Peyer's patch (tissue), 4 donors: Measurements from ENCODE around the gene ASTN1. TPM values are rescaled to one million over a fixed set of nuclear protein-coding genes. Genes with fewer than 3 reads are reported as not detected.

Experiments
- DNase-seq, 3 donors: peaks; one replicate each; pipeline ENCODE4 v3.0.0-alpha.2; 2017 to 2019
- H3K27ac ChIP-seq, 4 donors: fragments of 200-600 bp; sonication (generic); one replicate each; pipeline ENCODE4 v1.5.1; 2016 to 2019
- H3K27me3 ChIP-seq, 2 donors: fragments of 200-600 bp; sonication (generic); one replicate each; pipeline ENCODE4 v1.5.1; 2019
- H3K36me3 ChIP-seq, 3 donors: fragments of 200-600 bp; sonication (generic); one replicate each; pipeline ENCODE4 v1.5.1; 2016 to 2019
- H3K4me1 ChIP-seq, 4 donors: fragments of 200-600 bp; sonication (generic); one replicate each; pipeline ENCODE4 v1.5.1; 2016 to 2019
- H3K4me3 ChIP-seq, 4 donors: fragments of 200-600 bp; sonication (generic); 1 replicate in 3 of 4; 2 replicates in 1 of 4; pipeline ENCODE4 v1.5.1; 2016 to 2019; ENCODE audit warnings: mild to moderate bottlenecking in 1 of 4
- H3K9me3 ChIP-seq, 4 donors: fragments of 200-600 bp; sonication (generic); one replicate each; pipeline ENCODE4 v1.5.1; 2016 to 2019; ENCODE audit warnings: mild to moderate bottlenecking in 1 of 4
- POLR2A ChIP-seq, 2 donors: fragments of 450-650 bp; IDR thresholded peaks; one replicate each; pipeline ENCODE4 v1.5.1; 2017; ENCODE audit warnings: antibody characterized with exemption in 2 of 2, mild to moderate bottlenecking in 2 of 2, moderate library complexity in 2 of 2
- total RNA-seq, 4 donors: library from RNA; depleted of rRNA; stranded (reverse); fragments of >200 nt; gene quantifications; one replicate each; pipeline ENCODE4 v1.1.0, GENCODE V29; 2016
- TF ChIP-seq, protein P1 (sequence below), 6 experiments: fragments of 450-650 bp in 4 of 6; fragments of 200-600 bp in 2 of 6; sonication (generic) in 1 of 6; IDR thresholded peaks; one replicate each; pipeline ENCODE4 v1.5.1; 2017 to 2019; ENCODE audit warnings: antibody characterized with exemption in 6 of 6, mild to moderate bottlenecking in 3 of 6, moderate library complexity in 1 of 6

ASTN1 gene
- total RNA-seq, 4 donors from 2014 or later = 0.28 TPM; not detected in 3

DNA sequence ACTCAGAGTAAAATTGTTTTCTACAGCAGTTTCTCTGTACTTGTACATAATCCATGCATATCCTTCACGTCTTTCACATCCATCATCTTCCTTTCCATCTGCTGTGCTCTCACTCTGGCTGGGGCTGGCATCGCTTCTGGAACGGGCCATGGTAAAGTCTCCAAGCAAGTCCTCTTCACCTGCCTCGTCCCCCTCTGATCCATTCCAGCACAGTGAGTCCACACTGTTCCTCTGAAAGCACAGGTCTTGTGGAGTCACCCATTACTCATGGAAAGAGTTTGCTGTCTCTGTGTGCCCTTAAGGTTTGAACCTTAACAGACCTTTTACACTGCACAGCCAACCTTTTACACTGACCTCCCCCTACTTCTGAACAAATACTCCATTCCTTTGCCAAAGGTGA is 313.6 kb downstream of the ASTN1 start:
- no peaks in the 10 kb centered on the region for H3K27me3 ChIP-seq
- TF ChIP-seq POLR2A (IDR thresholded peaks at IDR 0.05) = no peak
- TF ChIP-seq, protein P1, sequence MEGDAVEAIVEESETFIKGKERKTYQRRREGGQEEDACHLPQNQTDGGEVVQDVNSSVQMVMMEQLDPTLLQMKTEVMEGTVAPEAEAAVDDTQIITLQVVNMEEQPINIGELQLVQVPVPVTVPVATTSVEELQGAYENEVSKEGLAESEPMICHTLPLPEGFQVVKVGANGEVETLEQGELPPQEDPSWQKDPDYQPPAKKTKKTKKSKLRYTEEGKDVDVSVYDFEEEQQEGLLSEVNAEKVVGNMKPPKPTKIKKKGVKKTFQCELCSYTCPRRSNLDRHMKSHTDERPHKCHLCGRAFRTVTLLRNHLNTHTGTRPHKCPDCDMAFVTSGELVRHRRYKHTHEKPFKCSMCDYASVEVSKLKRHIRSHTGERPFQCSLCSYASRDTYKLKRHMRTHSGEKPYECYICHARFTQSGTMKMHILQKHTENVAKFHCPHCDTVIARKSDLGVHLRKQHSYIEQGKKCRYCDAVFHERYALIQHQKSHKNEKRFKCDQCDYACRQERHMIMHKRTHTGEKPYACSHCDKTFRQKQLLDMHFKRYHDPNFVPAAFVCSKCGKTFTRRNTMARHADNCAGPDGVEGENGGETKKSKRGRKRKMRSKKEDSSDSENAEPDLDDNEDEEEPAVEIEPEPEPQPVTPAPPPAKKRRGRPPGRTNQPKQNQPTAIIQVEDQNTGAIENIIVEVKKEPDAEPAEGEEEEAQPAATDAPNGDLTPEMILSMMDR (IDR thresholded peaks at IDR 0.05) = no peak
- H3K36me3 ChIP-seq = no peaks in the 10 kb centered on the region
- H3K4me3 ChIP-seq = no peak overlapping the region
- H3K27ac ChIP-seq = no peak overlapping the region
- no peaks in the 10 kb centered on the region for H3K9me3 ChIP-seq
- no peak for DNase-seq
- H3K4me1 ChIP-seq = no peaks in the 10 kb centered on the region

DNA sequence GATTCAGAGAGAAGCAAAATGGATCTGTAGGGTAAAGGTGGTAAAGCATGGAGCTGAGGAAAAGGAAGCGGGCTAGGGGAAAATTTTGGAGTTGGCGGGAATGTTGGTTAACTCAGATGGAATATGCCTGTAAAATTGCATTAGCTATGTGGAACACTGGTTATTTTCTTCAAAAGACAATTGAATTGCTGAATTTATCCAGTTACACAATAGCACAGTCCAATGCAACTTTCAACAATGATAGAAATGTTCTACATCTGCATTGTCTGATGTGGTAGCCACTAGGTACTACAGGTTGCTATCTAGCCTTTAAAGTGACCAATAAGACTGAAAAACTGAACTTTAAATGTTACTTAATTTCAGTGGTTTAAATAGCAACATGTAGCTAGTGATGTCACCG is 315.2 kb downstream of the ASTN1 start:
- no peaks in the 10 kb centered on the region for H3K9me3 ChIP-seq
- no peaks in the 10 kb centered on the region for H3K27me3 ChIP-seq
- no peak for DNase-seq
- H3K36me3 ChIP-seq = no peaks in the 10 kb centered on the region
- no peak for TF ChIP-seq POLR2A (IDR thresholded peaks at IDR 0.05)
- TF ChIP-seq, protein P1 (IDR thresholded peaks at IDR 0.05) = no peak
- no peak overlapping the region for H3K4me3 ChIP-seq
- H3K27ac ChIP-seq = no peak overlapping the region
- H3K4me1 ChIP-seq = no peaks in the 10 kb centered on the region

DNA sequence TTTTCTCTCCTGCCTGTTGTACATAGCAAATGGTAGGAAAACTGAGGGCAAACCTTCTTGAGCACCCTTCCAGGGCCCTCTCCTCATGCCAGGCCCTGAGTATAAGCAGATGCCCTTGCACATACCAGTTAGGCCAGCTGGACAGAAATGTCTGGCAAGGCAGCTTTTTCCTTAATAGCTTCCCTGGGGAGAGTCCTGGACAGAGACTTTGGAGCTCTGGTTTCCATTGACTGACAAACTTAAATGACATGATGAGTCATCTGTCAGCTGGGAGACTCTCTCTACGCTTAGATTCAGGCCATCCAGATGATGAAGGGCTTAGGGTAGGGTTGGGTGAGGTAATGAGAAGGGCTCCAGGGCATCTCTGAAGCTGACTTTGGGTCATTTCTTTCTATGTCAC is 317.5 kb downstream of the ASTN1 start:
- no peak for DNase-seq

DNA sequence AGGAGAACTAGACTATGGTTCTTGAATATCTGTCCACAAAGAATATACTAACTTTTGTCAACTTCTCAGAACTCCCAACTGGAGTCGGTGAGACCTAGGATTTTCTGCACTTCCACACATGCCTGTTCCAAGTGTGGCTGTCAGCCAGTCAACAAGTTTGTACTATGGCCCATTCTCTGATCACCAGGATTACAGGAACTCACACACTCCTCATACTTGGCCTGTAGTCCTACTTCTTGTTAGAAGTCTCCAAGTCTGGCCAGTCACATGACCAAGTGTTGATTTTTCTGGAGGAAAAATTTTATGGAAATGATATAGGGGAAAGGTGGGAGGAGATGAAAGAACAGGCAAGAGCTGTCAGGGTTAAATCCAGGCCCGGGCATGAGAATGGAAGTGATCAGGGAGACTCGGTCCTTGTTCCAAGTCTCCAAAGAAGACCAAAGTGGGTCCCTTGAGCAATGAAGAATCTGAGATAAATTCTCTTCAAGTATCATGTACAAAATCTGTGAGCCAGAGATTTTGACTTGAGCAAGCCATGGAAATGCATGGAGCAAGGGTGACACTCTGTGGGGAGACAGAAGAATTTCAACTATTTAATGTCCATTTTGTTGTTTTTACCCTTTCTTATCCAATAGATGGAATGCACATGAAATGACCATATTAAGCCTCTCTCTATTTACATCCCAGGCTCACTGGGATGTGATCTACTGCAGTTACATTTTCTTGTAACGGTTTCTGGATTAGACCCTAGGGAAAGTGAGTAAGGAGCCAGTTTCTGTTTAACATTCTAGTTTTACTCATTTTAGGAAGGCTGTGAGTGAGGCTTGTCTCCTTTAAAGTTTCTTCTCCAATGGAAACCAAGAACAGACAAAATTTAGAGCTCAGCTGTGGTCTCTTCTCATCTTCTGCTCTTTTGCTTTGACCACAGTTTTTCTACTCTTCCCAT is 320.9 kb downstream of the ASTN1 start:
- no peaks in the 10 kb centered on the region for H3K27me3 ChIP-seq
- H3K4me1 ChIP-seq = no peaks in the 10 kb centered on the region
- no peak for DNase-seq
- no peak for TF ChIP-seq POLR2A (IDR thresholded peaks at IDR 0.05)
- TF ChIP-seq, protein P1 (IDR thresholded peaks at IDR 0.05) = peak in 3 of 6 experiments; percentile 32 to 39 (median 36)
- H3K27ac ChIP-seq = no peak overlapping the region
- H3K36me3 ChIP-seq = no peaks in the 10 kb centered on the region
- H3K4me3 ChIP-seq = no peak overlapping the region
- no peaks in the 10 kb centered on the region for H3K9me3 ChIP-seq

More for the DNA sequence above, 317.5 kb downstream of the ASTN1 start:
- Histone ChIP-seq H3K27me3 (no peaks in the 10 kb centered on the region), H3K27ac (no peak overlapping the region), H3K36me3 (no peaks in the 10 kb centered on the region), H3K4me1 (no peaks in the 10 kb centered on the region), H3K9me3 (no peaks in the 10 kb centered on the region), H3K4me3 (no peak overlapping the region)
- TF ChIP-seq, protein P1 (IDR thresholded peaks at IDR 0.05) = no peak

DNA sequence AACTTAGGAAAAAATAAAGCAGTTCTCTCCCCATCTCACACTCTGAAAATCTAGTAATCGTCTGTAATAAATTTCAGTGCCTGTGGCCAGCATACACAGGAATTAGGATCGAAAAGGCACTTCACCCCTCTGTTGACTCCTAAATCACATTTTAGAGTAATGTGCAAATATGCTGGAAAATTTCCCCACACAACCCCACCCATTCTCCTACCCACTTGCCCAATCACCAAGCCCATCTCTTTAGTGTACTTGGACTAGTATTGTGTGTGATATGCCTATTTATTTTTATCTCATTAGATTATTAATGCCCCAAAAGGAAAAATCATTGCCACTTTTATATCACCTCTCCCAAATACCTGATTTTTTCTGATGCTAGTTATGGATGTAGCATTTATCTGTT is 323.3 kb downstream of the ASTN1 start:
- TF ChIP-seq, protein P1 (IDR thresholded peaks at IDR 0.05) = no peak
- TF ChIP-seq POLR2A (IDR thresholded peaks at IDR 0.05) = no peak
- Histone ChIP-seq H3K9me3 (no peaks in the 10 kb centered on the region), H3K27me3 (no peaks in the 10 kb centered on the region), H3K36me3 (no peaks in the 10 kb centered on the region), H3K27ac (no peak overlapping the region), H3K4me3 (no peak overlapping the region), H3K4me1 (no peaks in the 10 kb centered on the region)
- no peak for DNase-seq
